ENCODE results near the gene SANBR.
"Not testable (repeated sequence)": the region's sequence is repeated elsewhere in the genome, so short reads cannot be mapped to it uniquely, and the experiment has no call there.

SANBR gene

DNA sequence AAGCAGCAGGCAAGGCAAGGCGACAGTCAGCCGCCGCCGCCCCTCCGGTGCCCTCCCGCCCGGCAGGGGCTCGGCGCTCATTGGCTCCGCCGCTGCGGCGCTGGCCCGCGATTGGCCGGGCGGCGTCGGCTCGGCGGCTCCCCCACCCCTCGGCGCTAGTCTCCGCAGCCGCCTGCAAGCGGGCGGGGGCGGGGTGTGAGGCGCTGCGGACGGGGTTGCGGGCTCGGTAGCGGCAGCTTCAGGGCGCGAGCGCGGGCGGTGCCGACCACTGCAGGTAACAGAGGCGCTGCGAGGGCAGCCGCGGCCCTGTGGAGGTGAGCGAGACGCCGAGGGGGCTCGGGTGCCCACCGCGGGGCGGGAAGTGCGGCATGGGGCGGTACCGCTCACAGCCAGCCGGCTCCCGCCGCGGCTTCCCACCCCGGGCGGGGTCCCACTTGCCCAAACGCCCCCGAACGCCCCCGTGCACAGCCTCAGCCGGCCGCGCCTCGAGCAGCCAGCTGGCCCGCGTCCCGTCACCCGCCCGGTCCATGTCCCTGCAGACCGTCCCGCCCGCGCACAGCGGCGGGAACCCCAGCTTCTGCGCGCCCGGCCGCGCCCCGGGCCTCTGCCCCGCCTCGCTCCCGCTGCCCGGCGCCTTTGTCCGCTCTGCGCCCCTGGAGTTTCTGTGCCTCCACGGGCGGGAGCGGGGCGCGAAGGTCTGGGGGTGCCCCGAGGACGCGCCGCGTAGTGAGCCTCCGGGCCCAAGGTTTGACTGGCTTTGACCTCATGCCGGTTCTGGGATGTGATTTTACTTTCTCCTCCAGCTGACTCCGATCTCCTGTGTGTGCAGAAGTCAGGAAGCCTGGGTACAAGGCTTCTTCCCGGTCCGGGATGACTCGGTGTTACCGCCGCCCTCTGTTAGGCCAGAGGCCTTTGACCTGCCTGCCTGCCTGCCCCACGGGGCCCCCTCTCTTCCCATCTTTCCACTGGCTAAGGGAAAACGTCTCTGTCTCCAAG is at the start of gene SANBR:
TSS of gene SANBR (plus strand) at position 158 of the 996 bp plus-strand sequence. CDS start 4,480 bp downstream, outside the sequence.
- peak; percentile 90 for DNase-seq (ENCODE audit: low spot score)

DNA sequence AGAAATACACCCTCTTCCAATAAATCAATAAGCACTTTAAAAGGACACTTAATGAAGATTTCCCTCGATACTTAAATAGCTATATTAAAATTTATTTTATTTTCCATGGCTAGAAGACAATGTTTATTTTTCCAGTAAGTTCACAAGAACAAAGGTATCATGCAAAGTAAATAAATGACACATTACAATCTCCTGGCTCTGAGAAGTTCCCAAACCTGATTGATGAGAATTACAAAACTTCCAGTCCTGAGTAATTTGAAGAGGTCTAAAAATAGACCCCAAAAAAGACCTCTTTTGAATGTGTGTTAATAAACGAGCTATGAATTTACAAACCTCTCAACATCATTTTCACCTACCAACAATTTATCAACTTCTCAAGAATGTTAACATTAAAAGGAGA is 49.7 kb upstream of the SANBR start:
- no peak for DNase-seq (ENCODE audit: low spot score)

GRCh38 chr2:61016392-61017002 is 49.2 kb upstream of the SANBR start:
- no peak for DNase-seq (ENCODE audit: low spot score)

DNA sequence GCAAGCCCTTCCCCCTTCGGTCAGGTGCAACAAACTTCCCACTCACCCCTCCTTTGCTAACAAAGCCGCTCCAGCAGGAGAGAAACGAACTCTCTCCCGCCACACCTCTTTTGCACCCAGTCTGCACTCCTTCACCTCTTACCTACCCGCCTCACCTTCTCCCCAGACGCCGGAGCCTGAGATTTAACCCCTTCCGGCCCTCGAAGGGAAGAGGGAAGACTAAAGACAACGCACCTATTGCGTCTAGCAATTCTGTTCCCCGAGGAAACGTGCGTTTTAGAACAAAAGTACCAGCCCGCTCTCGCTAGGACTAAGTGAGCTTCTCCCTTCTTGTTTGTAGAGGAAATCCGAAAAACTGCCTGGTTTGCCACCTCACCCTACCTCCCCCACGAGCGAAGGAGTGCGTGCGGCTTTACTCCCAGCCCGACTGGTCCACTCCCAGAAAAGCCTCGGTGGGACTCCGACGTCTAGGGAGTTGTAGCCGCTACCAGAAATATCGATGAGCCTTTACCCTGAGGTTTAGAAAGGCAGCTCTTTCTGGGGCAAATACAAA is 48.6 kb upstream of the SANBR start:
- no peak for DNase-seq (ENCODE audit: low spot score)

- DNase-seq (ENCODE audit: low spot score) = peak; percentile 75
Measured at GRCh38 chr2:61017556-61018317, 47.9 kb upstream of the SANBR start, which contains the start of the genes PEX13 and PUS10. PEX13 (plus strand) TSS chr2:61017720; CDS start chr2:61017760, 40 bp downstream. PUS10 (minus strand) TSS chr2:61018255; CDS start chr2:61011890, 6,365 bp downstream.

- no peak for DNase-seq (ENCODE audit: low spot score)
Measured at GRCh38 chr2:61018318-61018755, 47.3 kb upstream of the SANBR start.

DNA sequence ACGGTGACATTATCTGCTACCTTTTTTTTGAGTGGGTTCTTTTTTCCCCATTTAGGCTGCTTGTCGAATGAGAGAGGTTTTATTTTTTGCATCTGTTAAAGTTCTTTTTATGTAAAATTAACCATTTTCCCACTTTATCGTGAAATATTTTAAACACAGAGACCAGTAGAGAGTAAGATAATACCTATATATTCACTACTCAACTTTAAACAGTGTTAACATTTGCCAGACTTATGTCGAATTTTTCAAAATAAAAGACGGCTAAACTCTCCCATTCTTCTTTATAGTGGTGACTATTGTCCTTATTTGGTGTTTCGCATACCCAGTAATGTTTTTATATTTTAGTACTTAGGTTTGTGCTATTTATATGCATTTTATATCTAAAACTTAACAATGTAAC is 46.9 kb upstream of the SANBR start:
- no peak for DNase-seq (ENCODE audit: low spot score)

DNA sequence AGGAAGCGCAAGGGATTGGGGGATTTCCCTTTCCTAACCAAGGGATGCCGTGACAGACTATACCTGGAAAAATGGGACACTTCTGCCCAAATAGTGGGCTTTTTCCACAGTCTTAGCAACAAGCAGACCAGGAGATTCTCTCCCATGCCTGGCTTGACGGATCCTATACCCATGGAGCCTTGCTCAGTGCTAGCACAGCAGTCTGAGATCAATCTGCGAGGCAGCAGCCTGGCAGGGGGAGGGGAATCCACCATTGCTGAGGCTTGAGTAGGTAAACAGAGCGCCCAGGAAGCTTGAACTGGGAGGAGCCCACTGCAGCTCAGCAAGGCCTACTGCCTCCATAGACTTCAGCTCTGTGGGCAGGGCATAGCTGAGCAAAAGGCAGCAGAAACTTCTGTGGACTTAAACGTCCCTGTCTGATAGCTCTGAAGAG is 44.4 kb upstream of the SANBR start:
- DNase-seq (ENCODE audit: low spot score) = no peak

DNA sequence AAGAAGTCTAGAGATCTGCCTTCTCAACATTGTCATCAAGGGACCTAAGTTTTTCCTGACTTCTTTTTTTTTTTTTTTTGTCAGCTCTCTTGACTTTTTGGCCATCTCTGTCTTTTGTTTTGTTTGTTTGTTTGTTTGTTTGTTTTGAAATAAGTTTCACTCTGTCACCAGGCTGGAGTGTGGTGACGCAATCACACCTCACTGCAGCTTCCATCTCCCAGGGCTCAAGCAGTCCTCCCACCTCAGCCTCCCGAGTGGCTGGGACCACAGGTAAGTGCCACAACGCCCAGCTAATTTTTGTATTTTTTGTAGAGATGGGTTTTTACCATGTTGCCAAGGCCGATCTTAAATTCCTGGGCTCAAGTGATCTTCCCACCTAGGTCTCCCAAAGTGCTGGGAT is 42.0 kb upstream of the SANBR start:
- DNase-seq (ENCODE audit: low spot score) = no peak

DNA sequence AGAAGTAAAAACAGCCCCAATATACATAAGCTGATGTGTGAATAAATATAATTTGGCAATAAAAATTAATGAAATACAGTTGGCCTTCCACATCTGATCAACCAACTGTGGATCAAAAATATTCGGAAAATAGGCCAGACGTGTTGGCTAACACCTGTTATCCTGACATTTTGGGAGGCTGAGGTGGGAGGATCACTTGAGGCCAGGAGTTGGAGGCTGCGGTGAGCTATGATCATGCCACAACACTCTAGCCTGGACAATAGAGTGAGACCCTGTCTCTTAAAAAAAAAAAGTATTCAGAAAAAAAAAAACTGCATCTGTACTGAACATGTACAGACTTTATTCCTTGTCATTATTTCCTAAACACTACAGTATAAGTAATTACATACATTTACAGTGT is 36.1 kb upstream of the SANBR start:
- DNase-seq (ENCODE audit: low spot score) = no peak

DNA sequence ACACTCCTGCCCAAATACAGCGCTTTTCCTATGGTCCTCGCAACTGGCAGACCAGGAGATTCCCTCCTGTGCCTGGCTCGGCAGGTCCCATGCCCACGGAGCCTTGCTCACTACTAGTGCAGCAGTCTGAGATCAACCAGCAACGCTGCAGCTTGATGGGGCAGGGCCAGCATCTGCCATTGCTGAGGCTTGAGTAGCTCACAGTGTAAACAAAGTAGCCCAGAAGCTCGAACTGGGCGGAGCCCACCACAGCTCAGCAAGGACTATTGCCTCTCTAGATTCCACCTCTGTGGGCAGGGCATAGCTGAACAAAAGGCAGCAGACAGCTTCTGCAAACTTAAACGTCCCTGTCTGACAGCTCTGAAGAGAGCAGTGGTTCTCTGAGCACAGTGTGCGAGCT is 31.1 kb upstream of the SANBR start:
- not testable (repeated sequence) for DNase-seq (ENCODE audit: low spot score)

- DNase-seq (ENCODE audit: low spot score) = not testable (repeated sequence)
Measured at GRCh38 chr2:61036643-61037042, 29.0 kb upstream of the SANBR start.

GRCh38 chr2:61042807-61043206 is 22.9 kb upstream of the SANBR start:
- no peak for DNase-seq (ENCODE audit: low spot score)

GRCh38 chr2:61044636-61045035 is 21.0 kb upstream of the SANBR start:
- DNase-seq (ENCODE audit: low spot score) = no peak

GRCh38 chr2:61045226-61045625 is 20.4 kb upstream of the SANBR start:
- no peak for DNase-seq (ENCODE audit: low spot score)

- no peak for DNase-seq (ENCODE audit: low spot score)
Measured at GRCh38 chr2:61045999-61046398, 19.7 kb upstream of the SANBR start.

GRCh38 chr2:61055557-61055956 is 10.1 kb upstream of the SANBR start:
- no peak for DNase-seq (ENCODE audit: low spot score)

GRCh38 chr2:61057562-61057961 is 8.1 kb upstream of the SANBR start:
- DNase-seq (ENCODE audit: low spot score) = no peak

- DNase-seq (ENCODE audit: low spot score) = no peak
Measured at GRCh38 chr2:61059382-61059781, 6.3 kb upstream of the SANBR start.

DNA sequence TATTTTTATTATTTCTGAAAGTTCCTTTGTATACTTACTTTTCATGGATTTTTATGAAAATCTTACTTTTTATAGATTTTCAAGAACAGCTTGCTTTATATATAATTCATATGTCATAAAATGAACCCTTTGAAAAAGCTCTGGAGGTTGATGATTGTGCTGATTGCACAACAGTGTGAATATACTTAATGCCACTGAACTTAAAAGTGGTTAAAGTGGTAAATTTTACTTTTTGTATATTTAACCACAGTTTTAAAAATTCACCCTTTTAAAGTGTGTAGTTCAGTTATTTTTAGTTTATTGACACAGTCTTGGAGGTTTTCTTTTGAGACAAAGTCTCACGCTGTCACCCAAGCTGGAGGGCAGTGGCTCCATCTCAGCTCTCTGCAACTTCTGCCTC is 8.4 kb downstream of the SANBR start:
- DNase-seq (ENCODE audit: low spot score) = no peak

- DNase-seq (ENCODE audit: low spot score) = no peak
Measured at GRCh38 chr2:61085883-61086282, 20.2 kb downstream of the SANBR start.

- no peak for DNase-seq (ENCODE audit: low spot score)
Measured at GRCh38 chr2:61089797-61090196, 24.1 kb downstream of the SANBR start.
